Measurements from ENCODE around the gene LENG8.
"Not testable (repeated sequence)": the region's sequence is repeated elsewhere in the genome, so short reads cannot be mapped to it uniquely, and the experiment has no call there.

DNA sequence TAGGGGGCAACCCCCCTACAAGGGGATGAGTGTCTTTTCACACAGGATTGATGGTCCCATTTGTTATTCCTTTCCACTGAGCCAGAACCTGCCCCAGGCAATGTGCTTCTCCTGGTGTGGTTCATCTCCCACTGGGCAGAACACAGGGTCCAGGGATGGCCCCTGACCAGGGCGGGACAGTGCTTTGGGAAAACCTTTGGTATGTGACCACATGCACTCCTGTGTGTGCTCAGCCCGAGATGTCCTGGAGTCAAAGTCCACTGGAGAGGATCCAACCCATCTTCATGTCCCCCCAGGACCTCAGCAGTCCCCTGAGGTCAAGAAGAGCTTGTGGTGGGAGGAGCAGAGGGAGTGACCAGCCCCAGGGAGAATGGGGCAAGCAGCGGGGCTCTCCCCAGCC, 59.5 kb downstream of the LENG8 start:
- TF ChIP-seq, protein P1, sequence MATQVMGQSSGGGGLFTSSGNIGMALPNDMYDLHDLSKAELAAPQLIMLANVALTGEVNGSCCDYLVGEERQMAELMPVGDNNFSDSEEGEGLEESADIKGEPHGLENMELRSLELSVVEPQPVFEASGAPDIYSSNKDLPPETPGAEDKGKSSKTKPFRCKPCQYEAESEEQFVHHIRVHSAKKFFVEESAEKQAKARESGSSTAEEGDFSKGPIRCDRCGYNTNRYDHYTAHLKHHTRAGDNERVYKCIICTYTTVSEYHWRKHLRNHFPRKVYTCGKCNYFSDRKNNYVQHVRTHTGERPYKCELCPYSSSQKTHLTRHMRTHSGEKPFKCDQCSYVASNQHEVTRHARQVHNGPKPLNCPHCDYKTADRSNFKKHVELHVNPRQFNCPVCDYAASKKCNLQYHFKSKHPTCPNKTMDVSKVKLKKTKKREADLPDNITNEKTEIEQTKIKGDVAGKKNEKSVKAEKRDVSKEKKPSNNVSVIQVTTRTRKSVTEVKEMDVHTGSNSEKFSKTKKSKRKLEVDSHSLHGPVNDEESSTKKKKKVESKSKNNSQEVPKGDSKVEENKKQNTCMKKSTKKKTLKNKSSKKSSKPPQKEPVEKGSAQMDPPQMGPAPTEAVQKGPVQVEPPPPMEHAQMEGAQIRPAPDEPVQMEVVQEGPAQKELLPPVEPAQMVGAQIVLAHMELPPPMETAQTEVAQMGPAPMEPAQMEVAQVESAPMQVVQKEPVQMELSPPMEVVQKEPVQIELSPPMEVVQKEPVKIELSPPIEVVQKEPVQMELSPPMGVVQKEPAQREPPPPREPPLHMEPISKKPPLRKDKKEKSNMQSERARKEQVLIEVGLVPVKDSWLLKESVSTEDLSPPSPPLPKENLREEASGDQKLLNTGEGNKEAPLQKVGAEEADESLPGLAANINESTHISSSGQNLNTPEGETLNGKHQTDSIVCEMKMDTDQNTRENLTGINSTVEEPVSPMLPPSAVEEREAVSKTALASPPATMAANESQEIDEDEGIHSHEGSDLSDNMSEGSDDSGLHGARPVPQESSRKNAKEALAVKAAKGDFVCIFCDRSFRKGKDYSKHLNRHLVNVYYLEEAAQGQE (IDR thresholded peaks at IDR 0.05; ENCODE audit: borderline replicate concordance) = not testable (repeated sequence)
- TF ChIP-seq, protein P2, sequence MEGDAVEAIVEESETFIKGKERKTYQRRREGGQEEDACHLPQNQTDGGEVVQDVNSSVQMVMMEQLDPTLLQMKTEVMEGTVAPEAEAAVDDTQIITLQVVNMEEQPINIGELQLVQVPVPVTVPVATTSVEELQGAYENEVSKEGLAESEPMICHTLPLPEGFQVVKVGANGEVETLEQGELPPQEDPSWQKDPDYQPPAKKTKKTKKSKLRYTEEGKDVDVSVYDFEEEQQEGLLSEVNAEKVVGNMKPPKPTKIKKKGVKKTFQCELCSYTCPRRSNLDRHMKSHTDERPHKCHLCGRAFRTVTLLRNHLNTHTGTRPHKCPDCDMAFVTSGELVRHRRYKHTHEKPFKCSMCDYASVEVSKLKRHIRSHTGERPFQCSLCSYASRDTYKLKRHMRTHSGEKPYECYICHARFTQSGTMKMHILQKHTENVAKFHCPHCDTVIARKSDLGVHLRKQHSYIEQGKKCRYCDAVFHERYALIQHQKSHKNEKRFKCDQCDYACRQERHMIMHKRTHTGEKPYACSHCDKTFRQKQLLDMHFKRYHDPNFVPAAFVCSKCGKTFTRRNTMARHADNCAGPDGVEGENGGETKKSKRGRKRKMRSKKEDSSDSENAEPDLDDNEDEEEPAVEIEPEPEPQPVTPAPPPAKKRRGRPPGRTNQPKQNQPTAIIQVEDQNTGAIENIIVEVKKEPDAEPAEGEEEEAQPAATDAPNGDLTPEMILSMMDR (IDR thresholded peaks at IDR 0.05; ENCODE audit: poor library complexity, severe bottlenecking) = not testable (repeated sequence)
- not testable (repeated sequence) for TF ChIP-seq RAD21 (conservative IDR thresholded peaks at IDR 0.05); EZH2 (IDR thresholded peaks at IDR 0.05; ENCODE audit: borderline replicate concordance, insufficient read depth, low read length, poor library complexity, severe bottlenecking); TAF1 (IDR thresholded peaks at IDR 0.05; ENCODE audit: low read depth); POLR2AphosphoS5 (IDR thresholded peaks at IDR 0.05); MXI1 (conservative IDR thresholded peaks at IDR 0.05; ENCODE audit: poor library complexity, severe bottlenecking)
